Esophagus muscularis mucosa (tissue), 4 donors: ENCODE measurements around the gene ARL15. TPM values are rescaled to one million over a fixed set of nuclear protein-coding genes. Genes with fewer than 3 reads are reported as not detected.

ENCODE experiments used
- DNase-seq: peaks from one replicate; pipeline ENCODE4 v3.0.0-alpha.2; 2017; ENCODE audit errors: extremely low spot score
- H3K27ac ChIP-seq, 4 donors: fragments of 200-600 bp; sonication (generic); replicated peaks in 1 of 4; 1 replicate in 3 of 4; 2 replicates in 1 of 4; pipeline ENCODE4 v1.5.1; 2016 to 2019; ENCODE audit warnings: mild to moderate bottlenecking in 1 of 4
- H3K27me3 ChIP-seq, 4 donors: fragments of 200-600 bp; sonication (generic); one replicate each; pipeline versions ENCODE4 v1.5.1 to v1.6.0; 2016 to 2019
- H3K36me3 ChIP-seq, 4 donors: fragments of 200-600 bp; sonication (generic); one replicate each; pipeline ENCODE4 v1.5.1; 2016 to 2019
- H3K4me1 ChIP-seq, 4 donors: fragments of 200-600 bp; sonication (generic); one replicate each; pipeline ENCODE4 v1.5.1; 2016 to 2019
- H3K4me3 ChIP-seq, 4 donors: fragments of 200-600 bp; sonication (generic); 1 replicate in 2 of 4; 2 replicates in 2 of 4; pipeline ENCODE4 v1.5.1; 2016 to 2019; ENCODE audit warnings: mild to moderate bottlenecking in 4 of 4, moderate library complexity in 1 of 4
- H3K9me3 ChIP-seq, 4 donors: fragments of 200-600 bp; sonication (generic); 1 replicate in 3 of 4; 2 replicates in 1 of 4; pipeline ENCODE4 v1.5.1; 2016 to 2019
- EP300 ChIP-seq: sonication (generic); formaldehyde crosslinking; IDR thresholded peaks from one replicate; pipeline ENCODE4 v1.6.1; 2017; ENCODE audit warnings: antibody characterized with exemption
- POLR2A ChIP-seq: fragments of 450-650 bp; IDR thresholded peaks from one replicate; pipeline ENCODE4 v1.6.1; 2017; ENCODE audit warnings: antibody characterized with exemption, moderate library complexity, mild to moderate bottlenecking, low read depth
- POLR2AphosphoS5 ChIP-seq, 2 donors: sonication (generic); formaldehyde crosslinking; IDR thresholded peaks; one replicate each; pipeline ENCODE4 v1.6.1; 2017; ENCODE audit warnings: antibody characterized with exemption in 2 of 2
- WGBS: methylation state at CpG from one replicate; pipeline ENCODE4 v1.1.5; 2018; 5-methylcytosine and 5-hydroxymethylcytosine counted together
- intact Hi-C: fragments of 100-400 bp; cut with DNase I; formaldehyde crosslinking; loops from one replicate; pipeline ENCODE4 v1.15.1; 2023
- total RNA-seq, 4 donors: library from RNA; depleted of rRNA; stranded (reverse); fragments of >200 nt; gene quantifications; one replicate each; pipeline versions ENCODE4 v1.1.0 to v1.2.1, GENCODE V29; 2016
- TF ChIP-seq, protein P1 (sequence below), 3 experiments: fragments of 200-600 bp in 2 of 3; fragments of 450-650 bp in 1 of 3; sonication (generic) in 2 of 3; IDR thresholded peaks; one replicate each; pipeline ENCODE4 v1.5.1; 2017 to 2019; ENCODE audit warnings: antibody characterized with exemption in 3 of 3, mild to moderate bottlenecking in 2 of 3, moderate library complexity in 1 of 3

ARL15 gene
- total RNA-seq, 4 donors from 2014 or later, result 11.6 to 21.6 (median 16.5) TPM

DNA sequence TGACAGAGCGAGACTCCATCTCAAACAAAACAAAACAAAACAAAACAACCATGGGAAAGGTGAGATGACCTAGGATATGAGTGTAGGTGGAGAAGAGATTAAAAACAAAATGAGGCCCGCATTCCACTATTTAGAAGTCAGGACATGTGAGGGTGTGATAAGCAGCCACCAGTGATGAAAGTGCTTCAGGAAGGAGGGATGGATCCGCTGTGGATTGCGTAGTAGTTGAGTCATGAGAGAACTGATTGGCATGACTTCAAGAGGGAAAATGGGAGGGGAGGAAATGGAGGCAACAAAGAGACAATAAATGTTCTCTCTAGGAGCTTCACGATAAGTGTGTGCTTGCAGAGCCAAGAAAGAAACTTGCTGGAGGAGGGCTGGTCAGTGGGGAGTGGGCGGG, 367.6 kb downstream of the ARL15 start:
- DNase-seq, result no peak
- no peak for TF ChIP-seq POLR2A
- TF ChIP-seq, protein P1, sequence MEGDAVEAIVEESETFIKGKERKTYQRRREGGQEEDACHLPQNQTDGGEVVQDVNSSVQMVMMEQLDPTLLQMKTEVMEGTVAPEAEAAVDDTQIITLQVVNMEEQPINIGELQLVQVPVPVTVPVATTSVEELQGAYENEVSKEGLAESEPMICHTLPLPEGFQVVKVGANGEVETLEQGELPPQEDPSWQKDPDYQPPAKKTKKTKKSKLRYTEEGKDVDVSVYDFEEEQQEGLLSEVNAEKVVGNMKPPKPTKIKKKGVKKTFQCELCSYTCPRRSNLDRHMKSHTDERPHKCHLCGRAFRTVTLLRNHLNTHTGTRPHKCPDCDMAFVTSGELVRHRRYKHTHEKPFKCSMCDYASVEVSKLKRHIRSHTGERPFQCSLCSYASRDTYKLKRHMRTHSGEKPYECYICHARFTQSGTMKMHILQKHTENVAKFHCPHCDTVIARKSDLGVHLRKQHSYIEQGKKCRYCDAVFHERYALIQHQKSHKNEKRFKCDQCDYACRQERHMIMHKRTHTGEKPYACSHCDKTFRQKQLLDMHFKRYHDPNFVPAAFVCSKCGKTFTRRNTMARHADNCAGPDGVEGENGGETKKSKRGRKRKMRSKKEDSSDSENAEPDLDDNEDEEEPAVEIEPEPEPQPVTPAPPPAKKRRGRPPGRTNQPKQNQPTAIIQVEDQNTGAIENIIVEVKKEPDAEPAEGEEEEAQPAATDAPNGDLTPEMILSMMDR (IDR thresholded peaks at IDR 0.05), result no peak
- TF ChIP-seq EP300, result no peak
- TF ChIP-seq POLR2AphosphoS5 (IDR thresholded peaks at IDR 0.05), result no peak
- Histone ChIP-seq H3K36me3 (no peaks in the 10 kb centered on the region), H3K4me1 (peaks cover 0 to 2% (median 0%) of the 10 kb centered on the region in 4 donors), H3K9me3 (no peaks in the 10 kb centered on the region), H3K27me3 (no peaks in the 10 kb centered on the region), H3K4me3 (no peak overlapping the region), H3K27ac (no peak overlapping the region)
- intact Hi-C loops, result no loop called here
- 85% methylated on average over 6 of the region's 6 CpGs for WGBS

DNA sequence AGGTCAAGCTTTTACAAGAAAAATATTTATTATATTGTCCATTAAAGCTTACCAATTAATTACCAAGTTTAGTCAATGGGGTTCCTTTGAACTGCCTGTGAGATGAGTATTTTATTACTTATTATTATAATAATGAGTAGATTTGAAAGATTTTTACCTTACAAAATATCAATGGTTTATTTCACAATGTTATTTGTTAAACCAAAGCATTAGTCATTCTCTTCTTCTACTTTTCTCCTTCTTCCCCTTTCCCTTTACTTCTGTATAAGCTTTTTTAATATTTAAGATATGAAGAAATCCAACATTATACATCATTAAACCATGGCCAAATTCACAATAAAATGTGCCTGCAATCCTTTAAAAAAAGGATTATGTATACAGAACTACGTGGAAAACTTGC, 369.5 kb downstream of the ARL15 start:
- H3K36me3 ChIP-seq, result no peaks in the 10 kb centered on the region
- intact Hi-C loops, result no loop called here
- 94% methylated on average over 1 of the region's 1 CpG for WGBS
- H3K9me3 ChIP-seq, result no peaks in the 10 kb centered on the region
- H3K27me3 ChIP-seq, result no peaks in the 10 kb centered on the region
- no peak overlapping the region for H3K4me3 ChIP-seq
- H3K27ac ChIP-seq, result no peak overlapping the region
- H3K4me1 ChIP-seq, result peaks cover 0 to 14% (median 5%) of the 10 kb centered on the region in 4 donors
- TF ChIP-seq POLR2A (no peak), EP300 (no peak), POLR2AphosphoS5 (IDR thresholded peaks at IDR 0.05) (no peak)
- TF ChIP-seq, protein P1 (IDR thresholded peaks at IDR 0.05), result no peak
- DNase-seq, result no peak

DNA sequence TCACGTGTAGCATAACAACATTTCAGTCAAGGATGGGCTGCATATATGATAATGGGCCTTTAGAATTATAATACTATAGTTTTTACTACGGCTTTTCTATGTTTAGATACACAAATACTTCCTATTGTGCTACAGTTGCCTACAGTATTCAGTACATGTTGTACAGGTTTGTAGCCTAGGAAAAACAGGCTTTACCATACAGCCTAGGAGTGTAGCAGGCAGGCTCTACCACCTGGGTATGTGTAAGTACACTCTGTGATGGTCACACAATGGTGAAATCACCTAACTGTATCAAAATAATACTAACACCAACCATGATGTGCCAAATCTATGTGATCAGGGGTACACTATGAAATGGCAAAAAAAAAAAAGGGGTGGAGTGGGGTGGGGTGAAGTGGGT, 372.9 kb downstream of the ARL15 start:
- TF ChIP-seq POLR2A (no peak), POLR2AphosphoS5 (IDR thresholded peaks at IDR 0.05) (no peak), EP300 (no peak)
- TF ChIP-seq, protein P1 (IDR thresholded peaks at IDR 0.05), result no peak

DNA sequence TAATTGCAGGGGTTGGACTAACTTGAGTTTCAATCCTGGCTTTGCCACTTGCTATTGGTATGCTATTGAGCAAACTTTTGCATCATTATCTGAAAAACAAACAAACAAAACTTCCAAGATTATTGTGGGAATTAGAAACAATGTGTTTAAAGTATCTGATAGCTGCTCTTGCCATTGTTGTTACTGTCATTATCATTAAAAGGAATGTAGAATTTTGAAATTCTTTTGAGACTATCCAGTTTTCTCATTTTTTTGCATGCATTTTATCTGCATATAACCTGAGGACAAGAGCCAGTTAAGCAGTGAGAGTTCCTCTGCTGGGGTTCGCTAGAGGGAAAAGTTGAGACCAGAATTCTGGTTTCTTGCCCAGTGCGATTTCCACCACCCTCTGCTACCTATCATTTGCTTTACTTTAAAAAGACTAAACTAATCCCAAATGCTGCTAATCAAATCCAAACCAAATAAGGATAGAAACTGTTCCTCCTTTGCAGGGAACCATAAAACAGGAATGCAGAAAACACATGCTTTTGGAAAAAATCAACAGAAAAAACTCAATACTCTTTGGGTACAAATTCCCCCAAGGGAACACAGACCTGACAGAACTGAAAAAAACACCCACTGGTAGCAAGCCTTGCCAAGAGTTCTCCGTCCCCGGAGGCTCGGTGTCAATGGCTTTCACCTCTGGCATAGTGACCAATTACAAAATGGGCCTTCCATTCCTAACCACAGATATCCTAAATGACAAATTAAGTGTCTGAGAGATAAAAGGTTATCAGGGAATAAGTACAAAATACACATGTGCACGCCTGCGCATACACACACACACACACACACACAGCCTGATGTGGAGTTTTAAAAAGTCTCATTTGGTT, 373.7 kb downstream of the ARL15 start:
- TF ChIP-seq, protein P1 (IDR thresholded peaks at IDR 0.05), result no peak
- TF ChIP-seq POLR2AphosphoS5 (IDR thresholded peaks at IDR 0.05) (no peak), EP300 (no peak), POLR2A (no peak)
- H3K9me3 ChIP-seq, result no peaks in the 10 kb centered on the region
- 72% methylated on average over 7 of the region's 7 CpGs for WGBS
- peaks cover 0 to 19% (median 9%) of the 10 kb centered on the region in 4 donors for H3K4me1 ChIP-seq
- no peak for DNase-seq
- intact Hi-C loops, result no loop called here
- H3K27me3 ChIP-seq, result no peaks in the 10 kb centered on the region
- no peak overlapping the region for H3K4me3 ChIP-seq
- H3K27ac ChIP-seq, result no peak overlapping the region
- H3K36me3 ChIP-seq, result no peaks in the 10 kb centered on the region

More for the DNA sequence above, 372.9 kb downstream of the ARL15 start:
- no peak for DNase-seq
- Histone ChIP-seq H3K4me1 (peaks cover 0 to 19% (median 9%) of the 10 kb centered on the region in 4 donors), H3K9me3 (no peaks in the 10 kb centered on the region), H3K27me3 (no peaks in the 10 kb centered on the region), H3K4me3 (no peak overlapping the region), H3K27ac (no peak overlapping the region), H3K36me3 (no peaks in the 10 kb centered on the region)
- WGBS, result 89% methylated on average over 2 of the region's 2 CpGs
- intact Hi-C loops, result no loop called here
